ENCODE measurements around the gene FAM53B. TPM values are rescaled to one million over a fixed set of nuclear protein-coding genes. Genes with fewer than 3 reads are reported as not detected.

FAM53B gene
- total RNA-seq, 1 experiment from 2014 or later, result 9.8 TPM

GRCh38 chr10:124732931-124733570 lies 11.1 kb downstream of the FAM53B start:
- no peak for DNase-seq
- no peaks in the 10 kb centered on the region for H3K27me3 ChIP-seq (ENCODE audit: insufficient read depth, low read depth)
- no peaks in the 10 kb centered on the region for H3K9me2 ChIP-seq (ENCODE audit: insufficient read depth)
- no peak overlapping the region for H3K4me2 ChIP-seq
- TF ChIP-seq CTCF (conservative IDR thresholded peaks at IDR 0.05), result no peak
- no peak for TF ChIP-seq EZH2 (IDR thresholded peaks at IDR 0.05; ENCODE audit: low read depth)
- BruUV-seq (replicated peaks), result no TSS peak
- H2AFZ ChIP-seq, result no peak overlapping the region
- H3K79me2 ChIP-seq (ENCODE audit: low read depth), result no peaks in the 10 kb centered on the region
- H4K20me1 ChIP-seq (ENCODE audit: insufficient read depth), result no peaks in the 10 kb centered on the region; the same call in 1 of the 2 replicates
- intact Hi-C loops (cut with micrococcal nuclease; ENCODE audit: unreplicated experiment), result no loop called here
- no peaks in the 10 kb centered on the region for H3K36me3 ChIP-seq (ENCODE audit: low read depth)
- H3K9me3 ChIP-seq (ENCODE audit: insufficient read depth, low read depth), result no peaks in the 10 kb centered on the region
- H3K4me3 ChIP-seq, result no peak overlapping the region
- no peak overlapping the region for H3K27ac ChIP-seq
- CTCF ChIA-PET, result no interaction called here
- H3F3A ChIP-seq (ENCODE audit: insufficient read depth, low read depth), result no peaks in the 10 kb centered on the region
- POLR2A ChIA-PET (ENCODE audit: unreplicated experiment), result no interaction called here
- peaks cover 8% of the 10 kb centered on the region; the same call in 1 of the 2 replicates for H3K4me1 ChIP-seq (replicated peaks; ENCODE audit: insufficient read depth)

- intact Hi-C loops (cut with micrococcal nuclease; ENCODE audit: unreplicated experiment), result no loop called here
- no peaks in the 10 kb centered on the region for H3F3A ChIP-seq (ENCODE audit: insufficient read depth, low read depth)
- no peaks in the 10 kb centered on the region for H3K27me3 ChIP-seq (ENCODE audit: insufficient read depth, low read depth)
- H2AFZ ChIP-seq, result no peak overlapping the region
- no TSS peak for BruUV-seq (replicated peaks)
- H4K20me1 ChIP-seq (ENCODE audit: insufficient read depth), result no peaks in the 10 kb centered on the region
- H3K9me3 ChIP-seq (ENCODE audit: insufficient read depth, low read depth), result no peaks in the 10 kb centered on the region
- H3K4me1 ChIP-seq (replicated peaks; ENCODE audit: insufficient read depth), result peaks cover 1% of the 10 kb centered on the region; the same call in 1 of the 2 replicates
- TF ChIP-seq CTCF (conservative IDR thresholded peaks at IDR 0.05) (no peak), EZH2 (IDR thresholded peaks at IDR 0.05; ENCODE audit: low read depth) (no peak)
- no peaks in the 10 kb centered on the region for H3K9me2 ChIP-seq (ENCODE audit: insufficient read depth)
- H3K27ac ChIP-seq, result no peak overlapping the region
- ChIA-PET CTCF (interaction anchor here (0.6 to 1.0 kb wide), 2 partner anchors 10 to 168 kb away, joined by 3 to 8 read pairs; no protein-coding TSS in a partner anchor), POLR2A (ENCODE audit: unreplicated experiment) (no interaction called here)
- H3K79me2 ChIP-seq (ENCODE audit: low read depth), result no peaks in the 10 kb centered on the region
- no peak for DNase-seq
- no peak overlapping the region for H3K4me3 ChIP-seq
- H3K36me3 ChIP-seq (ENCODE audit: low read depth), result no peaks in the 10 kb centered on the region
- H3K4me2 ChIP-seq, result no peak overlapping the region
Measured at GRCh38 chr10:124731551-124731950, 12.6 kb downstream of the FAM53B start.

GRCh38 chr10:124730790-124731189 lies 13.4 kb downstream of the FAM53B start:
- intact Hi-C loops (cut with micrococcal nuclease; ENCODE audit: unreplicated experiment), result no loop called here
- H3K36me3 ChIP-seq (ENCODE audit: low read depth), result no peaks in the 10 kb centered on the region
- no TSS peak for BruUV-seq (replicated peaks)
- CTCF ChIA-PET, result no interaction called here
- no peaks in the 10 kb centered on the region for H3F3A ChIP-seq (ENCODE audit: insufficient read depth, low read depth)
- DNase-seq, result no peak
- no peak for TF ChIP-seq EZH2 (IDR thresholded peaks at IDR 0.05; ENCODE audit: low read depth)
- TF ChIP-seq CTCF (conservative IDR thresholded peaks at IDR 0.05), result no peak
- no peaks in the 10 kb centered on the region for H3K9me2 ChIP-seq (ENCODE audit: insufficient read depth)
- H2AFZ ChIP-seq, result no peak overlapping the region
- H3K79me2 ChIP-seq (ENCODE audit: low read depth), result no peaks in the 10 kb centered on the region
- H3K4me2 ChIP-seq, result no peak overlapping the region
- no peaks in the 10 kb centered on the region for H3K9me3 ChIP-seq (ENCODE audit: insufficient read depth, low read depth)
- no peak overlapping the region for H3K27ac ChIP-seq
- POLR2A ChIA-PET (ENCODE audit: unreplicated experiment), result interaction anchor here (0.5 kb wide), 1 partner anchor 644 kb away, joined by 3 read pairs; no protein-coding TSS in a partner anchor
- no peak overlapping the region for H3K4me3 ChIP-seq
- no peaks in the 10 kb centered on the region for H4K20me1 ChIP-seq (ENCODE audit: insufficient read depth)
- H3K4me1 ChIP-seq (replicated peaks; ENCODE audit: insufficient read depth), result no peaks in the 10 kb centered on the region
- H3K27me3 ChIP-seq (ENCODE audit: insufficient read depth, low read depth), result no peaks in the 10 kb centered on the region
